ENCODE data around the gene FRRS1L.

DNA sequence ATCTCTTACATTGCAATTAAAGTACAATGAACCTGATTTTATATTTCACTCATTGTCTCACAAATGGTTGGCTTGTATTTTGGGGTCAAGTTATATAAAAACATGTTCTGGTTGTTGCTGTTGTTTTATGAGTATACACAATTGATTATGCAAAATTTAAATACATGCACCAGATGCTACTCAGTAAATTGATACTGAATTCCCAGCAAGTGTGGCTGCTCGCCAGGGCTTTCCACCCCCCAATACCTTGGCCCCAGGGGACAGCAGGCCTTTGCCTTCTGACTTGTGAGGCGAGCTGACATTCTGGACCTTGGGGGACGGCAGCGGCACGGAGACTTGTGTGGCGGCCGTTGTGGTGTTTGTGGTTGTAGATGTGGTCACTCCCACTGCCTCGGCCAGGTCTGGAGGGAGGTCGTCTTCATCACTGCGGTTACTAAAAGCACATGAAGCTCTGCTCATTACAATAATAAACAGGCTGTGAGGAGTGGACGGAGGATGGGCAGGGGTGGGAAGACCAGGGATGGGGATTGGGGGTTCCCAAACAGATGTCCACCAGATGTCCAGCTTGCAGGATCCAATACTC, 27.0 kb upstream of the FRRS1L start:
- TF ChIP-seq, protein P1, sequence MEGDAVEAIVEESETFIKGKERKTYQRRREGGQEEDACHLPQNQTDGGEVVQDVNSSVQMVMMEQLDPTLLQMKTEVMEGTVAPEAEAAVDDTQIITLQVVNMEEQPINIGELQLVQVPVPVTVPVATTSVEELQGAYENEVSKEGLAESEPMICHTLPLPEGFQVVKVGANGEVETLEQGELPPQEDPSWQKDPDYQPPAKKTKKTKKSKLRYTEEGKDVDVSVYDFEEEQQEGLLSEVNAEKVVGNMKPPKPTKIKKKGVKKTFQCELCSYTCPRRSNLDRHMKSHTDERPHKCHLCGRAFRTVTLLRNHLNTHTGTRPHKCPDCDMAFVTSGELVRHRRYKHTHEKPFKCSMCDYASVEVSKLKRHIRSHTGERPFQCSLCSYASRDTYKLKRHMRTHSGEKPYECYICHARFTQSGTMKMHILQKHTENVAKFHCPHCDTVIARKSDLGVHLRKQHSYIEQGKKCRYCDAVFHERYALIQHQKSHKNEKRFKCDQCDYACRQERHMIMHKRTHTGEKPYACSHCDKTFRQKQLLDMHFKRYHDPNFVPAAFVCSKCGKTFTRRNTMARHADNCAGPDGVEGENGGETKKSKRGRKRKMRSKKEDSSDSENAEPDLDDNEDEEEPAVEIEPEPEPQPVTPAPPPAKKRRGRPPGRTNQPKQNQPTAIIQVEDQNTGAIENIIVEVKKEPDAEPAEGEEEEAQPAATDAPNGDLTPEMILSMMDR (IDR thresholded peaks at IDR 0.05) = no peak
- TF ChIP-seq POLR2A (IDR thresholded peaks at IDR 0.05) = no peak
